ENCODE results near the gene GRM7.

DNA sequence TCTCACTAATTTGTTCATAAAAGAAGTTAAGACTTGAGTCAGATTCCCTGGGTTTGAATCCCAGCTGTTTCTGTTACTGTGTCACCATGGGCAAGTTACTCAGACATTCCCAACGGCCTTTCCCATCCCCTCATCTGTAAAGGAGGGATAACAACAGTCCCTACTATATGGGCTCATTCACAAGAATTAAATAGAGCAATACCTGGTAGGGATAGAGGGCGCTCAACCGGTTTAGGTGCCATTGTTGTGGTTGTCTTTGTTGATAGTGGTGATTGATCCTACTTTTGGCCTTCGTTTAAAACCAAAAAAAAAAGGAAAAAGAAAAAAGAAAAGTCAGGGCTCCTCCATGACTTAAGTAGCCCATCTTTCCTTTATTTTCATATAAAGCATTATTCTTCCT is 563.1 kb downstream of the GRM7 start:
- TF ChIP-seq, protein P1, sequence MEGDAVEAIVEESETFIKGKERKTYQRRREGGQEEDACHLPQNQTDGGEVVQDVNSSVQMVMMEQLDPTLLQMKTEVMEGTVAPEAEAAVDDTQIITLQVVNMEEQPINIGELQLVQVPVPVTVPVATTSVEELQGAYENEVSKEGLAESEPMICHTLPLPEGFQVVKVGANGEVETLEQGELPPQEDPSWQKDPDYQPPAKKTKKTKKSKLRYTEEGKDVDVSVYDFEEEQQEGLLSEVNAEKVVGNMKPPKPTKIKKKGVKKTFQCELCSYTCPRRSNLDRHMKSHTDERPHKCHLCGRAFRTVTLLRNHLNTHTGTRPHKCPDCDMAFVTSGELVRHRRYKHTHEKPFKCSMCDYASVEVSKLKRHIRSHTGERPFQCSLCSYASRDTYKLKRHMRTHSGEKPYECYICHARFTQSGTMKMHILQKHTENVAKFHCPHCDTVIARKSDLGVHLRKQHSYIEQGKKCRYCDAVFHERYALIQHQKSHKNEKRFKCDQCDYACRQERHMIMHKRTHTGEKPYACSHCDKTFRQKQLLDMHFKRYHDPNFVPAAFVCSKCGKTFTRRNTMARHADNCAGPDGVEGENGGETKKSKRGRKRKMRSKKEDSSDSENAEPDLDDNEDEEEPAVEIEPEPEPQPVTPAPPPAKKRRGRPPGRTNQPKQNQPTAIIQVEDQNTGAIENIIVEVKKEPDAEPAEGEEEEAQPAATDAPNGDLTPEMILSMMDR (conservative IDR thresholded peaks at IDR 0.05; ENCODE audit: low read depth, low read length), result no peak
- no peak for TF ChIP-seq EZH2 (IDR thresholded peaks at IDR 0.05; ENCODE audit: borderline replicate concordance, low read depth, low read length, poor library complexity, severe bottlenecking)

All from A673 (cell line).